GM21423 (cell line): Measurements from ENCODE around the gene FRMD5.

Source experiments
- ATAC-seq: cut with Tn5 transposase; IDR thresholded peaks from one replicate; pipeline ENCODE4 v1.9.1; 2021; ENCODE audit warnings: mild to moderate bottlenecking, moderate library complexity; ENCODE audit not compliant: unreplicated experiment

FRMD5 gene

DNA sequence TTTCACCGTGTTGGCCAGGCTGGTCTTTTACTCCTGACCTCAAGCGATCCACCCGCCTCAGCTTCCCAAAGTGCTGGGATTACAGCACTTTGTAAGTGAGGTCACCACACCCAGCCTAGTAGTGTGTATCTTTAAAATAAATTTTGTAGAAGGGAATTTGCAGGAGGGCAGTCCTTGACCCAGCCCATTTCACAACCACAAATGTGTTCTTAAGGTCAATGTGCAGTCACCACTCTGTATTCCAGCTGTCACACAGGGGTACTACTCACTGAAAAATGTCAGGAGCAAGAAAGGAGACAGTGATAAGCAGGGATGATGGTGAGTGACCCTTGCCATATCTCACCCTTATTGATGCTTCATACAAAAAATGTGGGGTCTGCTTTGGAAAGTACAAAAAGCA lies 98.5 kb downstream of the FRMD5 start:
- ATAC-seq, result no peak

DNA sequence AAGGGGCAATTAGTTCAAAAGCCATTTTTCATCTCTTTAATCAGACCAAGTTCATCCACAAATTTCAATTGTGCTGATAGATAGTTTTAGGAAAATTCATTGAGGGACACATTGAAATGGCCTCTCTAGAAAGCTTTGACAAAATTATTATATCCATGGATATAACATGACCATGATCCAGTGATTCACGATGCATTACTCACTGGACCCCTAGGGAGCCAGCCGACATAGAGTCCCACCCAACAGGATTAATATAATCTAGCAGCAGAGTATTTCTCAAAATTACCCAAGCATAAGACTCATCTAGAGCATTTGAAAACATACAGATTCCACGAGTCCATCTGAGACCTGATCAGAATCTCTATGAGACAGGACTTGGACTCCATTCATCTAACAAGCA lies 100.3 kb downstream of the FRMD5 start:
- no peak for ATAC-seq

DNA sequence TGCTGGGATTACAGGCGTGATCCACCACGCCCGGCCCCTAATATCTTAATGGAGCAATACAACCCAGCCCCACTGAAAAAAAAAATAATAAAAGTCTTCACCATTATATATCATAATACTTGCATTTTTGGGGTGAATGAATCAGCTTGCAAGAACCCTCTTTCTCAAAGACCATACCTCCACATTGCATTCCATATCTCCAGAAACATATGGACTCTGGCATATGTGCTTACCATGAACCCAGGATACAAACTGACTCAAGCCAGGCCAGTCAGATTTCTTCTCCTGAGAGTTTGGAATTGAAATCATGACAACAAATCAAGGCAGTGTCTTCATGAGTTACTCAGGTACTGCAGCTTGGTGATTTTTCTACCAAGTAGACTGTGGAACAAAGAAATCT lies 101.2 kb downstream of the FRMD5 start:
- no peak for ATAC-seq

DNA sequence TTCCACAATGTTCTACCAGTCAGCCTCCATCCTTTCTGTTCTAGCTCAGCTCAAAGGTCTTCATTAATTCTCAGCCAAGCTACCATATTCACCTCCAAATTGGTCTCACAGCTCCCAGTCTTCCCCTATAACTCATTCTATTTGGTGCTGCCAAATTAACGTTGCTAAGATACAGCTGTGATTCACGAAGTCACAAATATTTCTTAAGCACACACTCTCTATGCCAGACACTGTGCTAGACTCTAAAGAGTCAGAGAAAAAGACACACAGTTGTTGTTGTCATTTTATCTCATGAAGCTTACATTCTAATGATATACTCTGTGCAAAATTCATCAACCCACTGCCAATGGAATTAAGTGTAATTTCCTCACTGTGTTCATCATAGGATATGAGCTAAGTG lies 102.8 kb downstream of the FRMD5 start:
- ATAC-seq, result no peak

DNA sequence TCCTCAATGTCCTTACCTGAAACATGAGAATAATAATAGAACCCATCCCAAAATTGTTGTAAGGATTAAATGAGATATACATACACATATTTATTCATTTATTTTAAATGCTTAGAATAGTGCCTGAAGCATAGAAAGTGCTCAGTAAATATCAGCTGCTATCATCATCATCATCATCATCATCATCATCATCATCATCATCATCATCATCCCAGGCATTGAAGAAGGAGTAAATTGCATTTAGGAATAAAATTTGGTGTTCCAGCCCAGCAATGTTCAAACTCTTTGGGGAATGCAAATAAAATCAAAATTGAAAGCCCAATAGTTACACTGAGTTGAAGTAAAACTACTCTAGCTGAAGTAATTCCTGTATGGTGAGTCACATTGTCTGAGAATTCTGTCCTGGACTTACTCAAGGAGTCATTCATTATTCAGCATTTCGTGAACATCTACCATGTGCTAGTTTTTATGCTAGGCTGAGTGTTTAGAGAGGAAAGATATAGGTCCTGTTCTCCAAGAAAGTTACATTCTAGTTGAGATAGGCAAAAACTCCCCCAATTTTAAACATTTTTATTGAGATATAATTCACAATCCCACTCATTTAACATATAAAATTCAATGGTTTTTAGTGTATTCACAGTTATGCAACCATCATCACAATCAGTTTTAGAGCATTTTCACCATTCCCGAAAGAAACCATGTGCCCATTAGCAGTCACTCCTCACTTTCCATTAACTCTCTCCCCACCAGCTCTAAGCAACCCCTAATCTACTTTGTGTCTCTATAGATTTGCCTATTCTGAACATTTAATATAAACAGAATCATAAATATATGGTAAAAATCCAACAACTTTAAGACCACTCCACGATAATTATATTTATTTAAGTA lies 107.2 kb downstream of the FRMD5 start:
- no peak for ATAC-seq

DNA sequence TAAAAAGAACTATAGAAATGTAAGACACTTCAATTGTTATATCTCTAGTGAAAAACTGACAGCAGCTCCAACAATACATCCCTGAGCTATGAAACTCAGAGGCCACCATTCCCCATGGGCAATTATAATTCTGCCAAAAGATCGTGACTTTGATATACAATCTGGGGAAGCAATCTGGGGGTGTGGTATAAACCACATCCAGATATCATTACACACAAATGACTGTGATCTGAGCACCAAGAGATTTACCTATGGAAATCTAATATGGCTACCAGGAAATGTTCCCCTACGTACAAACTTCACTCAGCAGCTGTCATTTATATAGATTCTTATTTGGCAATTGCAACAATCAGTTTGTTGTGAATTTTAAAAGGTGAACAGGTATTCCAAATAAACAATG lies 110.3 kb downstream of the FRMD5 start:
- ATAC-seq, result no peak

DNA sequence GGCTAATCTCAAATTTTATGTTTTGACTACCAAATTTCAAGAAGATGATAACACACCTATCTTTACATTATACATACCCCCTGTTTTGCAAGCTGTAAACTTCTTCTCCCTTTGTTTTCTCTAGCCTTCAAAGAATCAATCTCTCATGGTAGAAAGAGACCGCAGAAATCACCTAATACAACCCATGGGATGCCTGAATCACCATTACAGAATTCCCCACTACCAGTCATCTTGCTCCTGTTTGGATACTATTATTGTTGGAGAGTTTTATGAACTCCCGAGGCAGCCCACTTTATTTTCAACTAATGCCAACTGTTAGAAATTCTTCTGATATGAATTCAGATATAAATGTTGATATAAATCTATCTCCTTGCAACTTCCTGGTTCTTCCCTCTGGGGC lies 110.9 kb downstream of the FRMD5 start:
- no peak for ATAC-seq

DNA sequence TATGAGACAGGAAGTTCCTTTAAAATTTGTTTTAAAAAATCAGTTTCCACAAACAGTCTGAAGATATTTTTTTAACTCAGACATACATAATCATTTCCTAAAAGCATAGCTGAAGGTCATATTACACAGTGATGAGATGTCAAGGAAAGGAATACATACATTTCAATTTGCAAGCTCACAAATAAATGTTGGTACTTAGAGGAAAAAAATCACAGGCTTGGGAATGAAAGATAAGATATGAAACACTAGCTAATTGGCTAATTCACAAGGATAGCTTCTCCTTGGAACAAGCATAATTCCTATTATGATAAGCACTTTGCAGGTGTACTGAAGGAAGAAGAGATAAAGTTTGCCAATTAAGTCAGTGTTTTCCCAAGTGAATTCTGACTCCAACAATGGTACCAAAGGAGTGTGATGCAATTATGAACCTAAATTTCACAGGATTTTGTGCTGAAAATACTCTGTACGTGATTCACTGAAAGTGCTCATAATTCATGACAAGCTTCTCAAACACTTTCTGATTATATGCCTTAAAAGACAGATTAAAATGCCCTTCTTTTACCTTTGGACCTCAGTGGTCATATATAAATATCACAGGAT lies 112.4 kb downstream of the FRMD5 start:
- ATAC-seq, result no peak

DNA sequence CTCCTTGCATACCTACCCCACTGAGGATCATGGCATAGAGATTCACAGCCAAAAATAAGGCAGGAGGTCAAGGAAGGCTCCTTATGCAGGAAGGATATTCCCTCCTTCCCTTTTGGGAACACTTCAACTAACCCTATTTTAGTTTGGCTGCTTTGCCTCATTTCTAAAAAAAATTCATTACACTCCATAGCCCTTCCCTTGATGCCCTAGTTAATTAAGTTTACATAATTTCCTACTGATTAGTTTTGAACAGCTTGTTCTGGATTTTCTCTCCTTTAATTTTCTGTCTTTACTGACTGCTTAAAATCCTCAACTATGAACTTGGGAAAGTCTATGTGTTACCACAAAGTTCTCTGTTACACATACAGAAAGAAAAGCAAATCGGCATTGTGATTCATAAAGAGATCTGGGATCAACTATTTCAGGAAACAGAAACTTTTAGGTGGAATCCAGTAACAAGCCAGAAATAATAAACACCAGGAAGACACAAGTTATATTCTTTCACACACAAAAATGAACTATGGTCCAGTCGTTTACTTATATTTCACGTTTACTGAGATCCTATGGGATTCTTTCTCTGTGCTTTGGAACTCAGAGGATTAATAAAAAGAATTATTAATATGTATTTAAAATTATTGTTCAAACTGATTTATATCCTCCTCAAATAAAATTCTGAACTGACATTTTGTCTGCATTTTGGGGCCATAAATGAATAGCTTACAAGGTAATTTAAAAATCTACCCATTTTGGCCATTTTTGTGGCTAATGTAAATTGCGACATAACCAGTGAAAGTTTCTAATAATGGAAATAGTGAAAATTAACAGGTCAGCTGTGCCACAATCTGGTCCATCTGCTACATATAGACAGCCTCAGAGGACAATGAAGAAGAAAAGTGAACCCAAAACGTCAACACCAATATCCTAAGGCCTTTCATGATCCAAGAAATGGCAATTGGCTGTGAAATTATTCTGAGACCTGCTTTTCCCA lies 113.8 kb downstream of the FRMD5 start:
- ATAC-seq, result no peak

DNA sequence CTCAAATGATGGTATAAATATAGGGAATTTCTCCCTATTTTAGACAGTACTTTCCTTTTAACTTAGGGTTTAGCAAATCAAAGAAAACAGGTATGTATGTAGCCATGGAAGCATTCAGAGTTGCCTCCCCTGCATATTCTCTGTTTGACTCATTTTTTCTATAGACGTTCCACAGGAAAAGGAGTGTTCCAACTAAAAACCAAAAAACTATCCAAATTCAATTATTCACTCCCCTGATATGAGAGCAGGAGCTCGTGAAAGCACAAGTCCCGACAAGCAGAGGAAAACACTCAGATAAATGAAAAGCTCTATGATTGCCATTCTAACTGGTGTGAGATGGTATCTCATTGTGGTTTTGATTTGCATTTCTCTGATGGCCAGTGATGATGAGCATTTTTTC lies 119.5 kb downstream of the FRMD5 start:
- no peak for ATAC-seq

DNA sequence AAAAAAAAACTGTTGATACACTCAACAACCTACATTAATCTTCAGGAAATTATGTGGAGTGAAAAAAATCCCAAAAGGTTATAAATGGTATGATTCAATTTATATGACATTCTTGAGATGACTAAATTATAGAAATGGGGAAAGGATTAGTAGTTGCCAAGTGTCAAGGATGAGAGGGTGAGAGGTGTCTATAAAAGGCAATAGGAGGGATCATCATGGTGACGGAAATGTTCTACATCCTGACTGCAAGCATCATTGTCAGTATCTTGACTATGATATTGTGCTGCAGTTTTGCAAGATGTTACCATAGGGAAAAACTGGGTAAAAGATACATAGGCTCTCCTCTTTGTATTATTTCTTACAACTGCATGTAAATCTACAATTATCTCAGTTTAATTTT lies 125.6 kb downstream of the FRMD5 start:
- no peak for ATAC-seq

DNA sequence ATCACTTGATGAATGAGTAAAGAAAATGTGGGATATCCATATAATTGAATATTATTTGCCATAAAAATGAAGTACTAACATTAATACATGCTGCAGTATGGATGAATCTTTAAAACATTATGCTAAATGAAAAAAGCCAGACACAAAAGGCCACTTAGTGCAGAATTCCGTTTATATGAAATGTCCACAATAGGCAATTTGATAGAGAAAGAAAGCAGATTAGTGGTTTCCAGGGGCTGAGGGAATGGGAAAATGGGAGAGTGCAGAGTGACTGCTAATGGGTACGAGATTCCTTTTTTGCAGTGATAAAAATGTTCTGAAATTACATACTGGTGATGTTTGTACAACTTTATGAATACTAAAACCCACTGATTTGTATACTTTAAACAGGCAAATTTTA lies 126.7 kb downstream of the FRMD5 start:
- ATAC-seq, result no peak

DNA sequence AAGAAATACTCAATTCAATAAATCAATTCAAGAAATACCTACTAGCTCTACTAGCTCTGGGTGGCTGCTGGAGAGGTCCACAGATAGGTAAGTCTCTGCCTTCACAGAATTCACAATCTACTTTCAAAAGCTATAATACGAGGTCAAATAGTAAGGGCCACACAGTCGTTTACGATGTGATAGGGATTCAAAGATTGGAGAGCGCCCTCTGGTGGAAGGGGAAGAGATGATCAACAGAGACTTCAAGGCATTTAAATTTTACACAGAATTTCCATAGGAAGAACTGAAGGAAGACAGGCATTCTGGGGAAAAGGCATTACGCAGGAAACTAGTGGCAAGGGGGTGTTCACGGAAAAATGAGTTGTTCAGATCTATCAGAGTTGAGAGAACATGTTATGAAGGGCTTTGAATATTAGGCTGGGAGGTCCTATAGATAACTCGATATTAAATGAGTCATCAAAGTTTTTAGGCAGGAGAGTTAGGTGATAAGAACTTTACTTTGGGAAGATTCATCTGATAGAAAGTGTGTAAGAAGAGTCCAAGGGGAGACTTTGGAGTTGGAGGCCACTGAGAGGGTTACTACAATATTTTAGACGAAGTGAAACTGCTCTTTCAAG lies 128.8 kb downstream of the FRMD5 start:
- no peak for ATAC-seq

DNA sequence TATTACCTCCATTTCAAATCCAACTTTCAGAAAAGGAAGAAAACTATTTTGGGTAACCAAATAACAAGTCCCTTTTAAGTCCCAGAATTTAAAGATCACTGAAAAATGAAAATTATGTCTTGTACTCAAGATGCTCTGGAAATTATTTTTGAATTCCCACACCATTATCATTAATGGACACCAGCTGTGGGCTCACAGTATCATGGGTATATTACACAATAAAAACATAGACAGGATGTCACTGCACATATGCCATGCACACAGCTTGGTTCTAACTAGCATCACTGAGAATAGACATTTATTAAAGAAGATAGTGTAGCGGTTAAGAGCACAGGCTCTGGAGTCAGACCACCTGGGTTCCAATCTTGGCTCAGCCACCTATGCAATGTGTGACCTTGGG lies 130.4 kb downstream of the FRMD5 start:
- ATAC-seq, result no peak

DNA sequence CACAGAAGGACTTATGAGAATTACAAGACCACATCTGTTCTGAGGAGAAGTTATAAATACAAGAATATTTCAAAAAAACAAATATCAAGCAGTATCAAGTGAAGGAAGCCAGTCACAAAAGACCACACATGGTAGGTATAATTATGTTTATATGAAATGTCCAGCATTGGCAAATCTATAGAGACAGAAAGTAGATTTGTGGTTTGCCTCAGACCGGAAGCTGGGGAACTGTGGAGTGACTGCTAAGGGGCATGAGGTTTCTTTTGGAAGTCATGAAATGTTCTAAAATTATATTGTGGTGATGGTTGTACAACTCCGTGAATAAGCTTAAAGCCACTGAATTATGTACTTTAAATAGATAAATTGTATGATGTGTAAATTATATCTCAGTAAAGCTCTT lies 136.9 kb downstream of the FRMD5 start:
- no peak for ATAC-seq

DNA sequence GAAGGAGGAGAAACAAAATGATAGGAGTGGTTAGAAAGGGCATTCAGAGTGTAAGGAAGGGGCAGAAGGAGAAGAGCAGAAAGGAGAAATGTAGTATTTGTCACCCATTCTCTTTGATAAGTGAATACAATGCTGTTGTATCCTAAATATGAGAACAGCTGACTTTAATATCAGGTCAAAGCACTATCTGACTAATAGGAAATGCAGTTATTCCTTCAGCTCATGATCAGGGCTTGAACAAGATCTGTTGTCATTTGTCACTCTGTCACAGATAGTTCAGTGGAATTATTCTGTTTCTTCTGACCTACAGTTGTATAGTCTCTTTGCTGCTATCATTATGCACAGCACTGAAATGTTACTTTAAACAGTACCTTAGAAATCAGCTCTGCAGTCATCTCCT lies 149.4 kb downstream of the FRMD5 start:
- ATAC-seq, result no peak

DNA sequence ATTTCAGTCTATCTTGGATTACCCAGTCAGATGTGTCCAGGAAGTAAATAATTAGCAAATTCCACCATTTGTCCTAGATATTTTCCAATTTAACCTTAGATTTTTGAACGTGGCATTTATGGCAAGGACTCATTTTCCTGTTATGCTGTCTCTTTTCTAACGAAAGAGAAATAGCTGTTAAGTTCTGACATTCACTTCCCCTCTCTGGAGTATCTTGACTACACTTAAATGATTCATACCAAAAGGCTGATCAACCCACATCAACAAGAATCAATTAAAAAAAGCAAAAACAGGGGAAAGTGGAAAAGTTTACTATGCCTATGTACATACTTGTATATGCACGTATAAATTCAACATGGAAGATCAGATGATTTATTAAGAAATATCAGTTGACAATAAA lies 149.9 kb downstream of the FRMD5 start:
- ATAC-seq, result no peak

DNA sequence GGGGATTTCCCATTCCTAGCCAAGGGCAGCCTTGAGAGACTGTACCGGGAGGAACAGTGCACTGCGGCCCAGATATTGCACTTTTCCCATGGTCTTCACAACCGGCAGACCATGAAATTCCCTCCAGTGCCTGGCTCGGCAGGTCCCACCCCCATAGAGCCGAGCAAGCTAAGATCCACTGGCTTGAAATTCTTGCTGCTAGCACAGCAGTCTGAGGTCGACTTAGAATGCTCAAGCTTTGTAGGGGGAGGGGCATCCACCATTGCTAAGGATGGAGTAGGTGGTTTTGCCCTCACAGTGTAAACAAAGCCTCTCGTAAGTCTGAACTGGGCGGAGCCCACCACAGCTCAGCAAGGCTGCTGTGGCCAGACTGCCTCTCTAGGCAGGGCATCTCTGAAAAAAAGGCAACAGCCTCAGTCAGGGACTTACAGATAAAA lies 156.3 kb downstream of the FRMD5 start:
- no peak for ATAC-seq

DNA sequence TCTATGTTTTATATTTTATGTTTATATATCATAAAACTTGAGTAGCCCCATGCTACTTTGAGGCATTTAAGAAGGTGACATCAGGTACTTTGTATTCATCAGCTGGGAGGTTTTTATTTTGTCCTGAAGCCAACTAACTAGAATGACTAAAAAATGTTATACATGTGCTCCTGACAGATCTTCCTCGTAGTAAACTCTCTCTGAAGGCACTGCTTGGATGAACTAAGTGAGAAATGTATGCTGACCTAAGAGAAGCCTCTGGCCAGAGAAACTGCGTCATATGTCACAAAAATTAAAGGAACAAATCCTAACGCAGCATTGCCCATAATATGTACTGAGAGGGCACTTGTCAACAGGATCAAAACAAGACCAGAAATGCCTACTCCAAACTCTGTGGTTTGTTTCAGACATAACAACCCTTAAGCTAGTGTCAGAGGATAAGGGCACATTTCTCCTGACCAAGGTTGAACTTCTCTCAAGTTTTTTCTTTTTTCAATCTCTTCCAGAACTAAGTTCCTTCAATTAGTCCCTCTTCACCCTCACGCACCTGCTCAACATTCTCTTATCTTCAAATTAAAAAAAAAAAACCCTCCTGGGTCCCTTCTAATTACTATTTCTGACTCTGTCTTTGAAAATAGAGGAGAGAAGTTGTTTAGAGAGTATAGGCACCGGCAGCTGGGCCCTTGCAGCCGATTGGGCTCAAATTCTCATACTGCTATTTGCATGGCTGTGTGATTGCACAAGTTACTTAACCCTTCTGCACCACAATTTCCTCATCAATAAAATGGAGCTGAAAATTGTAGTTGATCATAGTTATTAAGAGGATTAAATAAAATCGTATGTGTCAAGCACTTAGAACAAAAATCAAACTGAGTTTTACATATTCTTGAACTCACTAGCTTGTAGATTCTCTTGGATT lies 159.0 kb downstream of the FRMD5 start:
- ATAC-seq, result no peak
